OCI-LY7 (cell line): Measurements from ENCODE around the gene ZCCHC13. TPM values are rescaled to one million over a fixed set of nuclear protein-coding genes. Genes with fewer than 3 reads are reported as not detected.
"Not testable (repeated sequence)": the region's sequence is repeated elsewhere in the genome, so short reads cannot be mapped to it uniquely, and the experiment has no call there.

Experiments used
- BruUV-seq: library from RNA; stranded (reverse); fragments of 400-500 nt; replicated peaks from 2 replicates; lab custom pipeline; 2021; lab: Mats Ljungman, UMichigan
- CTCF ChIA-PET: fragments of 300-600 bp; sonication (Branson Sonifier 250); formaldehyde crosslinking; loops from one replicate; lab custom pipeline; 2022; ENCODE audit warnings: antibody characterized with exemption; ENCODE audit not compliant: unreplicated experiment; lab: Charles Lee
- POLR2A ChIA-PET: fragments of 300-600 bp; sonication (Branson Sonifier 250); formaldehyde crosslinking; loops from one replicate; lab custom pipeline; 2022; ENCODE audit warnings: antibody characterized with exemption; lab: Charles Lee
- DNase-seq: peaks from one replicate; pipeline ENCODE4 v3.0.0-alpha.2; 2015; ENCODE audit warnings: low spot score
- H2AFZ ChIP-seq: fragments of 200-600 bp; sonication (generic), shearing (Covaris generic); 2 replicates; pipeline ENCODE4 v1.6.1; 2014; ENCODE audit warnings: mild to moderate bottlenecking, antibody characterized with exemption, low read length, moderate library complexity
- H3K27ac ChIP-seq: fragments of 200-600 bp; sonication (generic); 2 replicates; pipeline ENCODE4 v1.5.1; 2014; ENCODE audit warnings: mixed run types, low read depth, mild to moderate bottlenecking, moderate library complexity, low read length, inconsistent platforms; ENCODE audit not compliant: poor library complexity, severe bottlenecking
- H3K36me3 ChIP-seq: fragments of 200-600 bp; sonication (generic); 2 replicates; pipeline ENCODE4 v1.6.1; 2014; ENCODE audit warnings: mild to moderate bottlenecking, antibody characterized with exemption, low read length, moderate library complexity, mixed read lengths; ENCODE audit not compliant: insufficient read depth
- H3K4me1 ChIP-seq: fragments of 200-600 bp; sonication (generic); 2 replicates; pipeline ENCODE4 v1.5.1; 2014; ENCODE audit warnings: mild to moderate bottlenecking, low read length; ENCODE audit not compliant: insufficient read depth, poor library complexity, severe bottlenecking
- H3K4me2 ChIP-seq: fragments of 200-600 bp; sonication (generic); 2 replicates; pipeline ENCODE4 v1.6.1; 2014; ENCODE audit warnings: mild to moderate bottlenecking, low read length
- H3K4me3 ChIP-seq: fragments of 200-600 bp; sonication (generic); 2 replicates; pipeline ENCODE4 v1.5.1; 2014; ENCODE audit warnings: mild to moderate bottlenecking, low read depth, low read length; ENCODE audit not compliant: poor library complexity, severe bottlenecking
- H3K79me2 ChIP-seq: fragments of 200-600 bp; sonication (generic); 2 replicates; pipeline ENCODE4 v1.6.1; 2016; ENCODE audit warnings: low read depth, mild to moderate bottlenecking, low read length, moderate library complexity, mixed read lengths; ENCODE audit not compliant: insufficient read depth
- H3K9me2 ChIP-seq: fragments of 200-600 bp; sonication (generic); 2 replicates; pipeline ENCODE4 v1.6.1; 2016; ENCODE audit warnings: mild to moderate bottlenecking, low read length, mixed read lengths; ENCODE audit not compliant: insufficient read depth
- H3K9me3 ChIP-seq: fragments of 200-600 bp; sonication (generic); 2 replicates; pipeline ENCODE4 v1.6.1; 2014; ENCODE audit warnings: mild to moderate bottlenecking, mixed run types, low read length, mixed read lengths
- H4K20me1 ChIP-seq: fragments of 200-600 bp; sonication (generic); 2 replicates; pipeline ENCODE4 v1.6.1; 2014; ENCODE audit warnings: mild to moderate bottlenecking, antibody characterized with exemption, low read length, moderate library complexity, mixed read lengths; ENCODE audit not compliant: insufficient read depth
- CTCF ChIP-seq: fragments of 200-600 bp; sonication (generic); conservative IDR thresholded peaks from 2 replicates; pipeline ENCODE4 v1.5.1; 2014; ENCODE audit warnings: mild to moderate bottlenecking, antibody characterized with exemption, low read length, moderate library complexity, mixed read lengths
- EZH2phosphoT487 ChIP-seq: fragments of 200-600 bp; sonication (generic); IDR thresholded peaks from 2 replicates; pipeline ENCODE4 v1.6.1; 2018; ENCODE audit warnings: low read depth, borderline replicate concordance, mild to moderate bottlenecking, mixed run types, antibody characterized with exemption, low read length, moderate library complexity, mixed read lengths
- intact Hi-C: fragments of 100-400 bp; cut with micrococcal nuclease; formaldehyde crosslinking; loops from one replicate; pipeline ENCODE4 v1.10.0; 2022; ENCODE audit not compliant: unreplicated experiment
- total RNA-seq, 2 experiments: library from RNA; depleted of rRNA in 1 of 2; stranded (reverse); fragments of >200 nt in 1 of 2; shearing (Covaris generic) in 1 of 2; gene quantifications; 2 replicates each; pipeline ENCODE4 v1.2.3, GENCODE V29; 2014 to 2022

Gene ZCCHC13
- total RNA-seq, 2 experiments from 2014 or later, result not detected

- no peaks in the 10 kb centered on the region for H4K20me1 ChIP-seq
- H3K27ac ChIP-seq, result no peak overlapping the region
- H3K4me2 ChIP-seq, result no peak overlapping the region
- no peaks in the 10 kb centered on the region for H3K79me2 ChIP-seq
- no peaks in the 10 kb centered on the region for H3K4me1 ChIP-seq
- no peak for DNase-seq
- no peaks in the 10 kb centered on the region for H3K36me3 ChIP-seq
- ChIA-PET CTCF (no interaction called here), POLR2A (no interaction called here)
- H3K4me3 ChIP-seq, result no peak overlapping the region
- TF ChIP-seq EZH2phosphoT487 (no peak), CTCF (no peak)
- intact Hi-C loops, result loop anchor here (10.0 kb wide), 1 partner anchor 1723 kb away; the partner anchor contains the start of gene HDAC8
- H3K9me2 ChIP-seq, result no peaks in the 10 kb centered on the region
- H3K9me3 ChIP-seq, result no peaks in the 10 kb centered on the region
- H2AFZ ChIP-seq, result no peak overlapping the region
- BruUV-seq, result no TSS peak
Observed at GRCh38 chrX:74297766-74298165, 6.2 kb upstream of the ZCCHC13 start.

- Histone ChIP-seq H3K9me2 (no peaks in the 10 kb centered on the region), H2AFZ (no peak overlapping the region), H3K4me1 (no peaks in the 10 kb centered on the region), H3K79me2 (no peaks in the 10 kb centered on the region), H3K27ac (no peak overlapping the region), H4K20me1 (no peaks in the 10 kb centered on the region), H3K4me3 (no peak overlapping the region), H3K9me3 (no peaks in the 10 kb centered on the region), H3K36me3 (no peaks in the 10 kb centered on the region), H3K4me2 (no peak overlapping the region)
- CTCF ChIA-PET, result no interaction called here
- no TSS peak for BruUV-seq
- no peak for DNase-seq
- intact Hi-C loops, result no loop called here
- TF ChIP-seq CTCF (no peak), EZH2phosphoT487 (no peak)
- POLR2A ChIA-PET, result no interaction called here
Observed at GRCh38 chrX:74300869-74301268, 3.1 kb upstream of the ZCCHC13 start.

DNA sequence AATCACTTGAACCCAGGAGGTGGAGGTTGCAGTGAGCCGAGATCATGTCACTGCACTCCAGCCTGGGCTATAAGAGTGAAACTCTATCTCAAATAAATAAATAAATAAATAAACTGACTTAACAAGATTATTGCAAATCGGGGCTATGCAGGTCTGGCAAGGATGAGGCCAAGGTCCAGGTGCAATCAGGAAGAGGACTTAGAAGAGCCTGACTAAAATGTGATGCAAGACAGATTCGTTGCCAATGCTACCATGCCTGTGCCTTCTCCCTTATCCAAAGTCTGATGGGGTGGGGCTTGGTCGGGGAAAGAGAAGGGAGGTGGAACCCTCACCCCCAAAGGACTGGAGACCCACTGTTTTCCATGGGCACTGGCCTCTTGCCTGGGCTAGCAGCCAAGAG, 14.7 kb downstream of the ZCCHC13 start:
- DNase-seq, result no peak
- ChIA-PET CTCF (no interaction called here), POLR2A (no interaction called here)
- H3K79me2 ChIP-seq, result no peaks in the 10 kb centered on the region
- no TSS peak for BruUV-seq
- H3K4me2 ChIP-seq, result no peak overlapping the region
- no peaks in the 10 kb centered on the region for H4K20me1 ChIP-seq
- no peaks in the 10 kb centered on the region for H3K9me2 ChIP-seq
- H3K4me3 ChIP-seq, result no peak overlapping the region
- TF ChIP-seq EZH2phosphoT487 (no peak), CTCF (no peak)
- H2AFZ ChIP-seq, result no peak overlapping the region
- no peaks in the 10 kb centered on the region for H3K9me3 ChIP-seq
- H3K27ac ChIP-seq, result no peak overlapping the region
- no peaks in the 10 kb centered on the region for H3K36me3 ChIP-seq
- intact Hi-C loops, result no loop called here
- no peaks in the 10 kb centered on the region for H3K4me1 ChIP-seq

DNA sequence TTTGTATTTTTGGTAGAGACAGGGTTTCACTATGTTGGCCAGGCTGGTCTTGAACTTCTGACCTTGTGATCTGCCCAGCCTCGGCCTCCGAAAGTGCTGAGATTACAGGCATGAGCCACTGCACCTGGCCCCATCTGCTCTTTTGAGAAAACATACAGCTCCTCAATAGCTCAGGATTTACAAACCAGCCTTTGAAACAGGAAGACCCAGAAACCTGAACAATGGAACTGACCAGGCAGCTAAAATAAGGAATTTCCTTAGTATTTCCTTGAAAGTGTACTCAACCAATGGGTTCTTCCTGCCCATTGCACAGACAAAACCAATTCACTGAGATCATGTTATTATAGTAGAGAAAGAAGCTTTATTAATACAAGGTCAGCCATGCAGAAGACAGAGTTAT, 15.3 kb downstream of the ZCCHC13 start:
- H3K9me3 ChIP-seq, H4K20me1 ChIP-seq, H3K79me2 ChIP-seq, H3K9me2 ChIP-seq, H2AFZ ChIP-seq, DNase-seq, BruUV-seq, POLR2A ChIA-PET, H3K27ac ChIP-seq, H3K4me3 ChIP-seq, H3K4me1 ChIP-seq, H3K4me2 ChIP-seq, intact Hi-C loops, CTCF ChIA-PET, H3K36me3 ChIP-seq: not testable (repeated sequence)
